Pancreas (tissue), 10 donors: ENCODE data around the gene GIPC3. TPM values are rescaled to one million over a fixed set of nuclear protein-coding genes. Genes with fewer than 3 reads are reported as not detected.
A peak's percentile ranks its signal among the peaks of the same experiment; 100 is the strongest.

Source experiments
- ATAC-seq, 4 donors: fragments of 200-7000 bp; cut with Tn5 transposase; one replicate each; pipeline versions ENCODE4 v1.8.0 to v1.9.1; 2020; ENCODE audit warnings: mild to moderate bottlenecking in 4 of 4, moderate library complexity in 4 of 4
- DNase-seq, 6 donors: peaks; one replicate each; pipeline ENCODE4 v3.0.0-alpha.2; 2020
- FAIRE-seq: peaks from 2 replicates; lab custom pipeline; 2012; peaks lifted over from hg19 to GRCh38; lab: Jason Lieb, UNC
- H3K27ac ChIP-seq, 4 donors: fragments of 200-600 bp; sonication (generic); 1 replicate in 3 of 4; 2 replicates in 1 of 4; pipeline versions ENCODE4 v1.5.0 to v1.8.0; 2020
- H3K27me3 ChIP-seq, 4 donors: fragments of 200-600 bp; one replicate each; pipeline ENCODE4 v1.8.0; 2021
- H3K36me3 ChIP-seq, 3 donors: fragments of 200-600 bp; sonication (generic) in 1 of 3; one replicate each; pipeline versions ENCODE4 v1.5.0 to v1.8.0; 2020 to 2021
- H3K4me1 ChIP-seq, 3 donors: fragments of 200-600 bp; one replicate each; pipeline ENCODE4 v1.8.0; 2021
- H3K4me3 ChIP-seq, 4 donors: fragments of 200-600 bp; sonication (generic) in 2 of 4; one replicate each; pipeline versions ENCODE4 v1.5.0 to v1.8.0; 2020 to 2021
- H3K9me3 ChIP-seq, 4 donors: fragments of 200-600 bp; one replicate each; pipeline ENCODE4 v1.8.0; 2021
- WGBS, 2 donors: extraction: QIAGEN DNeasy Blood & Tissue Kit; methylation state at CpG; one replicate each; pipeline ENCODE4 v1.1.7; 2013; 5-methylcytosine and 5-hydroxymethylcytosine counted together
- intact Hi-C, 3 donors: fragments of 100-400 bp; cut with DNase I; formaldehyde crosslinking; loops; one replicate each; pipeline versions ENCODE4 v1.11.1 to v1.14.2; 2022
- polyA plus RNA-seq, 2 donors: library from polyadenylated mRNA; stranded (reverse); fragments of 200-250 nt; gene quantifications; one replicate each; pipeline ENCODE4 v1.2.3, GENCODE V29; 2013
- total RNA-seq, 6 donors: library from RNA; stranded (reverse); fragmentation: NEBNext Ultra II Directional in 4 of 6; extraction: Animal tissue kit (Norgen Biotek cat#: 25700) in 4 of 6; gene quantifications; one replicate each; pipeline versions ENCODE4 v1.2.1 to v1.2.4, GENCODE V29; 2021 to 2023
- TF ChIP-seq, protein P1 (sequence below), 4 donors: fragments of 200-600 bp; sonication (generic) in 3 of 4; IDR thresholded peaks; one replicate each; pipeline versions ENCODE4 v1.5.0 to v1.8.0; 2021; ENCODE audit warnings: antibody characterized with exemption in 4 of 4
- donor health status: healthy with polysubstance abuse.
- donor health status: DM: no; HTN: no; CAD: no; lungs with moderate emphysema.
- donor health status: DM: no; HTN: no; CAD: no.
- donor health status: control.
- donor health status: control.
- donor health status: Bipolar disorder and iron deficiency.
- donor health status: DM: yes; HTN: yes; CAD: no.
- donor health status: DM: no; HTN: no; CAD: no.
- donor health status: DM: no; HTN: no; CAD: no.
- donor health status: DM: yes; HTN: yes; CAD: no.

The GIPC3 gene
- total and polyA plus RNA-seq, 8 donors = 0.17 to 0.92 (median 0.30) TPM

DNA sequence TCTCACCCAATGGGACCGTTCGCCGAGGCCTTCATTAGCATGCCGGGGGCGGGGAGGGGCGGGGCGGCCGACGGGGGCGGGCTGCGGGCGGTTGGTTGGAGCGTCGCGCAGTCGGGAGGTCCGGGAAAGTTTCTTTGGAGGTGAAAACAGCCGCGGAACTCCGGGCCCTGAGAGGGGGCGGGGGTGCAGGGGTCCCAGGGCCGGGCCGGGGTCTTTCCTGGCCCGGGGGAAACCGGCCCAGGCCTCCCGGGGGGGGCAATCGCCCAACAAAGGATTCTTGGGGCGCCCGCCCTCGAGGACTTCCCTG lies 12.5 kb upstream of the GIPC3 start, which contains the start of gene HMG20B:
Gene HMG20B, plus strand, starts transcription at position 90 of the 307 bp plus-strand sequence. CDS start 366 bp downstream, outside the sequence.
- TF ChIP-seq, protein P1, sequence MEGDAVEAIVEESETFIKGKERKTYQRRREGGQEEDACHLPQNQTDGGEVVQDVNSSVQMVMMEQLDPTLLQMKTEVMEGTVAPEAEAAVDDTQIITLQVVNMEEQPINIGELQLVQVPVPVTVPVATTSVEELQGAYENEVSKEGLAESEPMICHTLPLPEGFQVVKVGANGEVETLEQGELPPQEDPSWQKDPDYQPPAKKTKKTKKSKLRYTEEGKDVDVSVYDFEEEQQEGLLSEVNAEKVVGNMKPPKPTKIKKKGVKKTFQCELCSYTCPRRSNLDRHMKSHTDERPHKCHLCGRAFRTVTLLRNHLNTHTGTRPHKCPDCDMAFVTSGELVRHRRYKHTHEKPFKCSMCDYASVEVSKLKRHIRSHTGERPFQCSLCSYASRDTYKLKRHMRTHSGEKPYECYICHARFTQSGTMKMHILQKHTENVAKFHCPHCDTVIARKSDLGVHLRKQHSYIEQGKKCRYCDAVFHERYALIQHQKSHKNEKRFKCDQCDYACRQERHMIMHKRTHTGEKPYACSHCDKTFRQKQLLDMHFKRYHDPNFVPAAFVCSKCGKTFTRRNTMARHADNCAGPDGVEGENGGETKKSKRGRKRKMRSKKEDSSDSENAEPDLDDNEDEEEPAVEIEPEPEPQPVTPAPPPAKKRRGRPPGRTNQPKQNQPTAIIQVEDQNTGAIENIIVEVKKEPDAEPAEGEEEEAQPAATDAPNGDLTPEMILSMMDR (IDR thresholded peaks at IDR 0.05) = no peak
- no peak for FAIRE-seq
- DNase-seq = no peak
- Histone ChIP-seq H3K27ac (peak within 1 kb of the TSS in 3 of 4 donors; percentile 48 to 68 (median 66)), H3K4me1 (no peaks in the 10 kb centered on the region), H3K27me3 (no peaks in the 10 kb centered on the region), H3K36me3 (no peaks in the 10 kb centered on the region), H3K9me3 (no peaks in the 10 kb centered on the region), H3K4me3 (peak within 1 kb of the TSS; percentile 83 to 96 (median 92))
- no peak for ATAC-seq
- 1 to 2% methylated on average over 17 to 30 of the region's 30 CpGs for WGBS, 2 donors
- intact Hi-C loops = no loop called here

DNA sequence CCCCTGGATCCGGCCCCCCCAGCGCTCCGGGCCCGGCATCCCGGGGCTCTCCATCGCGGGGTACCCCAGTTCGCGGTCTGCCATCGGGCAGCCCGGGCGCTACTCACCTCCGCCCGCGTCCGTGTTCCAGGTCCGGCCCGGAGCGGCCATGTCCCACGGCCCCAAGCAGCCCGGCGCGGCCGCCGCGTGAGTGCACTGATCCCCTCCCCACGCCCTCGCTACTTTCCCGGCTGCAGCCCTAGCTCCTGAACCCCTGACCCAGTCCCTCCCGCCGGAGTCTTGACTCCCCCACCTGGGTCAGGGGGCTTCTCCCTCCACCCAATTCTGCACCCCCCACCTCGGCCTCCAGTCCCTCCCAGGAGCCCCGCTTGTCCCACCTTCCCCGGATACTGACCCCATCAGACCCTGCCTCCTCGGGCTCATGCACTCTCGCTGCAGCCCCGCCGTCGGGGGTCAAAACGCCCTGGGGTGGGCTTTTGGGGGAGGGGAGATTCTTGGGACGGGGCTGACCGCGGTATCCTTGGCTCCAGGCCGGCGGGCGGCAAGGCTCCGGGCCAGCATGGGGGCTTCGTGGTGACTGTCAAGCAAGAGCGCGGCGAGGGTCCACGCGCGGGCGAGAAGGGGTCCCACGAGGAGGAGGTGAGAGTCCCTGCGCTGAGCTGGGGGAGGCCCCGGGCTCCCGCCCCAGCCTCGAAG lies 12.0 kb upstream of the GIPC3 start:
- TF ChIP-seq, protein P1 (IDR thresholded peaks at IDR 0.05) = no peak
- no peaks in the 10 kb centered on the region for H3K36me3 ChIP-seq
- FAIRE-seq = no peak
- intact Hi-C loops = no loop called here
- ATAC-seq = peak; percentile 5 to 23 (median 18)
- H3K27ac ChIP-seq = peak overlapping the region in 3 of 4 donors; percentile 48 to 68 (median 66)
- 1 to 2% methylated on average over 47 to 60 of the region's 60 CpGs for WGBS, 2 donors
- H3K4me1 ChIP-seq = no peaks in the 10 kb centered on the region
- H3K9me3 ChIP-seq = no peaks in the 10 kb centered on the region
- no peaks in the 10 kb centered on the region for H3K27me3 ChIP-seq
- peak overlapping the region; percentile 83 to 96 (median 92) for H3K4me3 ChIP-seq
- DNase-seq = peak in 3 of 6 donors; percentile 43 to 86 (median 72)

DNA sequence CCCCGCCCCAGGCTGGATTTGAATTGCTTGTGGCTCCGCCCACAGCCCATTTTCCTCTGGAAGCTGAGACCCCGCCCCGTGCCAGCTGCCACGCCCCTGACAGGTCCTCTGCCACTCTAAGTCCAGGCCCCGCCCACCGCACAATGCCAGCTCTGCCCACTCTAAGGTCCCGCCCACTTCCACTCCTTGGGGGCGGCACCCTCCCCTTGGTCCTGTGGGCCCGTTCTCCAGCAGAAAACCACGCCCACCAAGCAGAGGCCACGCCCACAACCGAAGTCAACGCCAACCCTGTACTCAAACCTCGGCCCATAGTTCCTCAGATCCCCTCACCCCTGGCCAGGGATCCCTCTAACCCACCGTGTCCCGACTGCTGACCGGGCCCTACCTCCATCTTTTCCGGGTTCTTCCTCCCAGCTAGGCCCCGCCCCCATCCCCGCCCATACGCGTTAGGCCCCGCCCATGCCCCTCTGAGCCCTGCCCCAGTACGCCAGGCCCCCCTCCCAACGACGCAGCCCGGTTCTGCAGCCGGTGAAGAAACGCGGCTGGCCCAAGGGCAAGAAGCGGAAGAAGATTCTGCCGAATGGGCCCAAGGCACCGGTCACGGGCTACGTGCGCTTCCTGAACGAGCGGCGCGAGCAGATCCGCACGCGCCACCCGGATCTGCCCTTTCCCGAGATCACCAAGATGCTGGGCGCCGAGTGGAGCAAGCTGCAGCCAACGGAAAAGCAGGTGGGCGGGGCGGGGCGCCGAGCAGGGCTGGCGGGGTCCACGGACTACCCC lies 11.2 kb upstream of the GIPC3 start:
- intact Hi-C loops = no loop called here
- ATAC-seq = peak; percentile 5 to 35 (median 23)
- H3K27ac ChIP-seq = no peak overlapping the region

DNA sequence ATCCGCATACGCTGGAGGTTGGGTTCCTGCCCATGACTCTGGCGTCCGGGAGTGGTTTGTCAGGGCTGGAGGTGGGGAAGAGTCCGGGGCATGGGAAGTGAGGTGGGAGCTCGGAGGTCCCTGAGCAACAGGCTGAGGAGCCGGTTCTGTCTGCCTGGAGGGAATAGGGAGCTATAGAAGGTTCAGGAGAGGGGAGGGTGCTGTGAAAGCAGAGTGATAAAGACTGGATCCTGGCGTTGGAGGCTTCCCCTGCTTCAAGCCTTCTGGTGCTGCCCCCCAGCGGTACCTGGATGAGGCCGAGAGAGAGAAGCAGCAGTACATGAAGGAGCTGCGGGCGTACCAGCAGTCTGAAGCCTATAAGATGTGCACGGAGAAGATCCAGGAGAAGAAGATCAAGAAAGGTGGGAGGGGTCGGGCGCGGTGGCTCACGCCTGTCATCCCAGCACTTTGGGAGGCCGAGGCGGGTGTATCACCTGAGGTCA lies 10.0 kb upstream of the GIPC3 start:
- no peaks in the 10 kb centered on the region for H3K4me1 ChIP-seq
- FAIRE-seq (no peak), ATAC-seq (no peak), DNase-seq (peak in 2 of 6 donors; percentile 12 to 50)
- WGBS, 2 donors = 88 to 90% methylated on average over 19 of the region's 19 CpGs
- no peak overlapping the region for H3K4me3 ChIP-seq
- H3K9me3 ChIP-seq = no peaks in the 10 kb centered on the region
- no peak overlapping the region for H3K27ac ChIP-seq
- TF ChIP-seq, protein P1 (IDR thresholded peaks at IDR 0.05) = no peak
- intact Hi-C loops = no loop called here
- H3K27me3 ChIP-seq = no peaks in the 10 kb centered on the region
- no peaks in the 10 kb centered on the region for H3K36me3 ChIP-seq

More for the DNA sequence above, 11.2 kb upstream of the GIPC3 start:
- TF ChIP-seq, protein P1 (IDR thresholded peaks at IDR 0.05) = no peak
- Histone ChIP-seq H3K27me3 (no peaks in the 10 kb centered on the region), H3K9me3 (no peaks in the 10 kb centered on the region), H3K36me3 (no peaks in the 10 kb centered on the region), H3K4me3 (peak overlapping the region; percentile 83 to 96 (median 92)), H3K4me1 (no peaks in the 10 kb centered on the region)
- FAIRE-seq (no peak), DNase-seq (peak; percentile 70 to 94 (median 82))
- WGBS, 2 donors = 64 to 73% methylated on average over 50 to 55 of the region's 55 CpGs
